NCI-H460 (cell line): ENCODE results near the gene OR6V1. TPM values are rescaled to one million over a fixed set of nuclear protein-coding genes. Genes with fewer than 3 reads are reported as not detected.

Source experiments
- DNase-seq: peaks from one replicate; pipeline ENCODE4 v3.0.0-alpha.2; 2016; ENCODE audit warnings: low read depth; ENCODE audit errors: extremely low read depth
- polyA plus RNA-seq: library from polyadenylated mRNA; depleted of rRNA; stranded (reverse); fragments of >200 nt; gene quantifications from 2 replicates; pipeline ENCODE4 v1.2.3, GENCODE V29; 2014; cell fraction: nucleus; rRNA removed
- total RNA-seq: library from RNA; depleted of rRNA; stranded (reverse); fragments of >200 nt; shearing (Covaris generic); gene quantifications from 2 replicates; pipeline ENCODE4 v1.2.3, GENCODE V29; 2014; rRNA removed

The OR6V1 gene, protein sequence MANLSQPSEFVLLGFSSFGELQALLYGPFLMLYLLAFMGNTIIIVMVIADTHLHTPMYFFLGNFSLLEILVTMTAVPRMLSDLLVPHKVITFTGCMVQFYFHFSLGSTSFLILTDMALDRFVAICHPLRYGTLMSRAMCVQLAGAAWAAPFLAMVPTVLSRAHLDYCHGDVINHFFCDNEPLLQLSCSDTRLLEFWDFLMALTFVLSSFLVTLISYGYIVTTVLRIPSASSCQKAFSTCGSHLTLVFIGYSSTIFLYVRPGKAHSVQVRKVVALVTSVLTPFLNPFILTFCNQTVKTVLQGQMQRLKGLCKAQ
- not detected in 2 replicates for total RNA-seq
- not detected in 2 replicates for polyA plus RNA-seq

DNA sequence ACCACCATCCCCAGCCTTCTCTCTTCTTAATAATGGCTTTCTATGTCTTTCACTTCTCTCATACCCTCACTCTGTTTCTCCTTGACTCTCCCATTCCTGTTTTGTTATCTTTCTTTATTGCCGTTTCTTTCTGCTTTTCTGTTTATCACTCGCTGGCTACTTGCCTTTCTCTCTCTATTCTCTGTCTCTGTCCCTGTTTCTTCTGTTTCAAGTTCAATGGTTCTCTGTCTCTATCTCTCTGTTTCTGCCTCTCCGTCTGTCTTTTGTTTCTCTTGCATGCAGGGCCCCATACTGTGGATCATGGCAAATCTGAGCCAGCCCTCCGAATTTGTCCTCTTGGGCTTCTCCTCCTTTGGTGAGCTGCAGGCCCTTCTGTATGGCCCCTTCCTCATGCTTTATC lies at the start of gene OR6V1:
TSS of gene OR6V1 (plus strand) at position 301 of the 400 bp plus-strand sequence. CDS start at position 301, 0 bp downstream.
- no peak for DNase-seq

DNA sequence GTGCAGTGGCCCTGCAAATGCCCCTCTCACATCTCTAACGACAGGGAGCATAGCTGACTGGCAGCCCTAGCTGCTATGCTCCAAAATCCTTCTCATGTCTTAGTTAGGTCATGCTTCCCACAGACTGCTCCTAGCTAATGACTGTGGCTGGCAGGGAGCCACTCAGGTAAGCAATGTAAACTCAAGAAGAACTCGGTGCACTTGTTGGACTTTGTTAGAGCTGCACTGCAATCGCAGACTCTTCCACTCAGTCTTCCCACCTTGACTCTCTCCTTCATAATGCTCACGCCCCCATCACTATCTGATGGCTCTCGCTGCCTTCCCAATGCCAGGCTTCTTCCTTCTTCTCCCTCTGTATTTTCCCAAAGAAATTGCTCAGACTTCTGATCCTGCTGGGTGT lies 49.2 kb upstream of the OR6V1 start:
- DNase-seq: no peak

GRCh38 chr7:143003393-143004051 lies 48.6 kb upstream of the OR6V1 start:
- DNase-seq: peak; percentile 37

- no peak for DNase-seq
Observed at GRCh38 chr7:143005632-143006260, 46.4 kb upstream of the OR6V1 start.

GRCh38 chr7:143008007-143008901 lies 43.9 kb upstream of the OR6V1 start:
- peak; percentile 73 for DNase-seq

GRCh38 chr7:143012001-143012400 lies 40.1 kb upstream of the OR6V1 start:
- no peak for DNase-seq

GRCh38 chr7:143012409-143012808 lies 39.7 kb upstream of the OR6V1 start:
- DNase-seq: no peak

- no peak for DNase-seq
Observed at GRCh38 chr7:143013473-143013872, 38.7 kb upstream of the OR6V1 start.

- no peak for DNase-seq
Observed at GRCh38 chr7:143013893-143014292, 38.2 kb upstream of the OR6V1 start.

DNA sequence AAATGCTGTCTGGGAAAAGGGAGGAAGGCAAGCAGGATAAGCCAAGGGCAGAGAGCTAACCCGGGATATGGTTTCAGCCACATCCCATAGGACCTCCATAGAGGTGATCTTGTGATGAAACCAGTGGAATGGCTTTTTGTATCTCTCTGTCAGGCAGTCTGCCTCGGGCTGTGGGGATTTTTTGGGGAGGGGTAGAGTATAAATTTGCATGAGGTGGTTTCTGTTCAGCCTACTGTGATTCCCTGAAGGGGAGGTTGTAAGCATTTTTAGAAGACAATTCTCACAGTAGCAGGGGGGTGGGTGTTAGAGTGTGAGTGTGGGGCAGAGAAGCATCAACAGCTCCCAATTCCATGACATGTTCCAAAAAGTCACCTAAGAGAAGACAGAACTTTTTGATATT lies 37.1 kb upstream of the OR6V1 start:
- no peak for DNase-seq

GRCh38 chr7:143015926-143016490 lies 36.1 kb upstream of the OR6V1 start:
- no peak for DNase-seq

- no peak for DNase-seq
Observed at GRCh38 chr7:143016996-143017395, 35.1 kb upstream of the OR6V1 start.

DNA sequence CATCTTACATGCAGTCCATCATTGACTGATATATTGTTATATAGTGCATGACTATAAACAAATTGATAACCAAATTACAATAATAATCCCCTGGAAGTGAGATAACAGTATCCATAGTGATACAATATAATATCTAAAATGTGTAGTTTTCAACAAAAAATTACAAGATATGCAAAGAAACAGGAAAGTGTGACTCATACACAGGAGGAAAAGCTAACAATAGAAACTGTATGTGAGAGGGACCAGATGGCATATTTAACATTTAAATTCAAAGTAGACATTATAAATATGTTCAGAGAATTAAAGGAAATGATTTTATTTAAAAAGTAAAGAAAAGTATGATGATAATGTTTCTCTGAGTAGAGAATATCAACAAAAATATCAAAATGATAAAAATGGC lies 33.2 kb upstream of the OR6V1 start:
- DNase-seq: no peak

- DNase-seq: no peak
Observed at GRCh38 chr7:143023047-143023446, 29.1 kb upstream of the OR6V1 start.

GRCh38 chr7:143025371-143025770 lies 26.8 kb upstream of the OR6V1 start:
- DNase-seq: no peak

- no peak for DNase-seq
Observed at GRCh38 chr7:143027032-143027431, 25.1 kb upstream of the OR6V1 start, which contains the start of gene OR9A2. TSS of gene OR9A2 (minus strand) at chr7:143027132. CDS start at chr7:143027132, 0 bp downstream.

DNA sequence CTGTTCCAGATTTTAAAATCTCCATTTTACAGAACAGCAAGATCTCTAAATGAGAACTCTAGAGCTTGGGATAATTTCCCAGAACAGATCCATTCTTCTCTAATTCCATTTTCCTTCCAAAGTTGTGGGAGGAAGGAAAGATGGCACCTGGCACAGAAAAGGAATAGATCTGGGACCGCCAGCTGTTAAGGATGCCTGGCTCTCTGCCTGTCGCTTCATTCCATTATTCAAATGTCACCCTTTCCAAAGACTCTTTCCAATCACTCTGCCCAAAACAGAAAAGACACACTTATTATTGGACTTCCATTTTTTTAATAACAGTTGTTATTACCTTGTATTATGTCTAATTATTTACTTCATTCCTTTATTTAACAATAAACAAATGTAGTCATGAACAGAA lies 24.5 kb upstream of the OR6V1 start:
- DNase-seq: no peak

GRCh38 chr7:143038635-143039034 lies 13.5 kb upstream of the OR6V1 start:
- no peak for DNase-seq

- no peak for DNase-seq
Observed at GRCh38 chr7:143040209-143040715, 11.9 kb upstream of the OR6V1 start.

- no peak for DNase-seq
Observed at GRCh38 chr7:143041346-143041745, 10.8 kb upstream of the OR6V1 start.
